Adrenal gland (tissue), 12 donors: Measurements from ENCODE around the gene BGLAP. TPM values are rescaled to one million over a fixed set of nuclear protein-coding genes. Genes with fewer than 3 reads are reported as not detected.
A peak's percentile ranks its signal among the peaks of the same experiment; 100 is the strongest.

Source experiments
- DNase-seq, 7 donors: peaks; one replicate each; pipeline ENCODE4 v3.0.0-alpha.2; 2019 to 2020
- H3K27ac ChIP-seq, 5 donors: fragments of 200-600 bp; sonication (generic) in 4 of 5; 1 replicate in 3 of 5; 2 replicates in 2 of 5; pipeline versions ENCODE4 v1.5.1 to v1.8.0; 2016 to 2020; ENCODE audit warnings: mild to moderate bottlenecking in 1 of 5
- H3K27me3 ChIP-seq: fragments of 200-600 bp; 2 replicates; pipeline ENCODE4 v1.8.0; 2021
- H3K36me3 ChIP-seq, 2 donors: fragments of 200-600 bp; replicated peaks in 1 of 2; 1 replicate in 1 of 2; 2 replicates in 1 of 2; pipeline versions ENCODE4 v1.5.1 to v1.8.0; 2018 to 2022
- H3K4me1 ChIP-seq, 2 donors: fragments of 200-600 bp; replicated peaks in 1 of 2; 1 replicate in 1 of 2; 2 replicates in 1 of 2; pipeline versions ENCODE4 v1.5.1 to v1.8.0; 2018 to 2021
- H3K4me3 ChIP-seq, 4 donors: fragments of 200-600 bp; sonication (generic) in 3 of 4; one replicate each; pipeline ENCODE4 v1.5.1; 2016 to 2018
- H3K9me3 ChIP-seq, 3 donors: fragments of 200-600 bp; sonication (generic) in 1 of 3; replicated peaks in 1 of 3; 1 replicate in 2 of 3; 2 replicates in 1 of 3; pipeline versions ENCODE4 v1.5.1 to v1.8.0; 2016 to 2021
- POLR2A ChIP-seq, 2 donors: fragments of 450-650 bp; IDR thresholded peaks; one replicate each; pipeline ENCODE4 v1.6.1; 2017; ENCODE audit warnings: antibody characterized with exemption in 2 of 2, mild to moderate bottlenecking in 2 of 2, moderate library complexity in 1 of 2
- WGBS, 4 donors: extraction: QIAGEN DNeasy Blood & Tissue Kit in 2 of 4; methylation state at CpG; one replicate each; pipeline versions ENCODE4 v1.1.5 to v1.1.7; 2013 to 2017; 5-methylcytosine and 5-hydroxymethylcytosine counted together
- intact Hi-C, 2 donors: fragments of 100-400 bp; cut with DNase I; formaldehyde crosslinking; loops; one replicate each; pipeline versions ENCODE4 v1.14.1 to v1.15.0; 2022 to 2023
- polyA plus RNA-seq, 3 donors: library from polyadenylated mRNA; stranded (reverse); fragments of 200-250 nt in 2 of 3; fragments of 350-450 nt in 1 of 3; fragmentation: Illumina TruSeq in 1 of 3; extraction: RNeasy Lipid Tissue Mini Kit (QIAGEN cat#74804) in 1 of 3; gene quantifications; one replicate each; pipeline ENCODE4 v1.2.3, GENCODE V29; 2013 to 2014
- total RNA-seq, 9 donors: library from RNA; depleted of rRNA in 4 of 9; stranded (reverse); fragments of >200 nt in 4 of 9; fragments of 120-200 nt in 1 of 9; fragmentation: NEBNext Ultra II Directional in 1 of 9; extraction: Animal tissue kit (Norgen Biotek cat#: 25700) in 1 of 9; gene quantifications; one replicate each; pipeline versions ENCODE4 v1.1.0 to v1.2.4, GENCODE V29; 2013 to 2023
- TF ChIP-seq, protein P1 (sequence below), 6 experiments: fragments of 450-650 bp in 4 of 6; fragments of 200-600 bp in 2 of 6; sonication (generic) in 1 of 6; IDR thresholded peaks; 1 replicate in 5 of 6; 2 replicates in 1 of 6; pipeline versions ENCODE4 v1.5.1 to v1.8.0; 2016 to 2021; ENCODE audit warnings: antibody characterized with exemption in 6 of 6, mild to moderate bottlenecking in 2 of 6, moderate library complexity in 1 of 6
- donor health status: healthy with polysubstance abuse.
- donor health status: Bipolar disorder and iron deficiency.
- donor health status: DM: yes; HTN: yes; CAD: no.
- donor health status: DM: no; HTN: no; CAD: no.
- donor health status: DM: no; HTN: no; CAD: no.
- donor health status: DM: yes; HTN: yes; CAD: no.

BGLAP gene
- total and polyA plus RNA-seq, 12 donors: 0.39 to 8.2 (median 1.2) TPM; not detected in 3

DNA sequence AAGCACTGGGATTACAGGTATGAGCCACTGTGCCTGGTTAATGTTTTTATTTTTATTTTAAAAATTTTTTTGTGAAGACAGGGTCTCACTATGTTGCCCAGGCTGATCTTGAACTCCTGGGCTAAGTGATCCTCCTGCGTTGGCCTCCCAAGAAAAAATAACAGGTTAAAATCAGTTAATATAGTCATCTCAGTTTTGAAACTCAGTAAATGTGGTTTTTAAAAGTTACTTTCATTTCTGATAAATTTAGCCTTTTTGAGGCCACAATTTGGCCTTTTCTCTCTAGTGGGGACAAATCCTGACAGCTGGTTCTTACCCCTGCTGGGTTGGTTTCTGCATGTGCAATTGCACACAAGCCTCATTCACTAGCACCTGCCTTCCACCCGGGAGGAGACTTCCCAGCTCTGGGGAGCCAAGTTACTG, 15.9 kb upstream of the BGLAP start:
- H3K27ac ChIP-seq: no peak overlapping the region

DNA sequence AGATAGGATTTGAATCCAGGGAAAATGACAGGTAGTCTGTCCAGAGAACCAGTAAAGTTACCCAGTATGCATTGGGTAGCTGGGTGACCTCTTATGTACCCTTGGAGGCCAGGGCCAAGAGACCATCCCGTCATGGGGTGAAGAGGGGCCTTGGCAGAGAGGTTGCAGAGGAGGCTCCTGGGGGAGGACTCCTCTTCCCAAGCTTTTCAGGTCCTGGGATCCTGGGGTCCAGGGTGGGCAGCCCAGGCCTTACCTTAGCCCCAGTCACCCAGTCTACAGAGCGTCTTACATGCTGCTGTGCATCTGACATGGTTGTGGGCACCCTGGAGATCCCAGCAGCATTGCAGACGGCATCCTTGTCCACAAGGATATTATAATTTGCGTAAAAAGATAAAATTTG, 15.2 kb upstream of the BGLAP start:
- H3K36me3 ChIP-seq: peaks cover 0 to 46% of the 10 kb centered on the region in 2 donors
- WGBS, 4 donors: 69 to 88% (median 82%) methylated on average over 4 of the region's 4 CpGs

More for the DNA sequence above, 15.9 kb upstream of the BGLAP start:
- TF ChIP-seq POLR2A (IDR thresholded peaks at IDR 0.05): no peak
- TF ChIP-seq, protein P1, sequence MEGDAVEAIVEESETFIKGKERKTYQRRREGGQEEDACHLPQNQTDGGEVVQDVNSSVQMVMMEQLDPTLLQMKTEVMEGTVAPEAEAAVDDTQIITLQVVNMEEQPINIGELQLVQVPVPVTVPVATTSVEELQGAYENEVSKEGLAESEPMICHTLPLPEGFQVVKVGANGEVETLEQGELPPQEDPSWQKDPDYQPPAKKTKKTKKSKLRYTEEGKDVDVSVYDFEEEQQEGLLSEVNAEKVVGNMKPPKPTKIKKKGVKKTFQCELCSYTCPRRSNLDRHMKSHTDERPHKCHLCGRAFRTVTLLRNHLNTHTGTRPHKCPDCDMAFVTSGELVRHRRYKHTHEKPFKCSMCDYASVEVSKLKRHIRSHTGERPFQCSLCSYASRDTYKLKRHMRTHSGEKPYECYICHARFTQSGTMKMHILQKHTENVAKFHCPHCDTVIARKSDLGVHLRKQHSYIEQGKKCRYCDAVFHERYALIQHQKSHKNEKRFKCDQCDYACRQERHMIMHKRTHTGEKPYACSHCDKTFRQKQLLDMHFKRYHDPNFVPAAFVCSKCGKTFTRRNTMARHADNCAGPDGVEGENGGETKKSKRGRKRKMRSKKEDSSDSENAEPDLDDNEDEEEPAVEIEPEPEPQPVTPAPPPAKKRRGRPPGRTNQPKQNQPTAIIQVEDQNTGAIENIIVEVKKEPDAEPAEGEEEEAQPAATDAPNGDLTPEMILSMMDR (IDR thresholded peaks at IDR 0.05): no peak
- 62 to 89% (median 73%) methylated on average over 2 of the region's 2 CpGs for WGBS, 4 donors
- Histone ChIP-seq H3K36me3 (peaks cover 0 to 52% of the 10 kb centered on the region in 2 donors), H3K4me1 (no peaks in the 10 kb centered on the region), H3K4me3 (no peak overlapping the region), H3K9me3 (no peaks in the 10 kb centered on the region), H3K27me3 (no peaks in the 10 kb centered on the region)
- DNase-seq: no peak
- intact Hi-C loops: loop anchor here (5.0 kb wide), 2 partner anchors 79 to 134 kb away; no protein-coding TSS in a partner anchor

DNA sequence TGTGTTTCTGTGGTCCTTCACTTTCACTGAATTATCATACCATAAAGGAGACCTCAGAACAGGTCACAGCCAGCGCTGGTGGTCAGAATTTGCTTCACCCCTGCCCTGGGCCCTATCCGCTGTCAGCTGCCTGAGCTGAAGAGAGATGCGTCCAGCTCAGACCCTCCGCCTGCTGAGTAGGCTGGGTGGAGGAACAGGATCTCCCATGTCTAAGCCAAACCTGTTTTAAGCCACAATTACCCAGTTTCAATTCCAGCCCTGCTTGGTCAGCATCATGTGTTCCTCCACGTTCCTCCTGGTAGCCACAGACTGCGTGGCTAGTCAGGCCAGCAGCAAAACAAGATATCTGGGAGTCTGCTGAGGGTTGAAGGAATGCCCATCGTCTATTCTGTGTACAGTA, 13.5 kb upstream of the BGLAP start:
- 65 to 81% (median 74%) methylated on average over 6 to 7 of the region's 7 CpGs for WGBS, 4 donors
- no peak overlapping the region for H3K4me3 ChIP-seq
- peak in 1 of 7 donors; percentile 38 for DNase-seq
- TF ChIP-seq POLR2A (IDR thresholded peaks at IDR 0.05): no peak
- TF ChIP-seq, protein P1 (IDR thresholded peaks at IDR 0.05): no peak
- H3K27me3 ChIP-seq: no peaks in the 10 kb centered on the region
- intact Hi-C loops: loop anchor here (5.0 kb wide), 2 partner anchors 81 to 136 kb away; no protein-coding TSS in a partner anchor
- no peaks in the 10 kb centered on the region for H3K9me3 ChIP-seq
- peaks cover 0 to 30% of the 10 kb centered on the region in 2 donors for H3K36me3 ChIP-seq
- H3K4me1 ChIP-seq: no peaks in the 10 kb centered on the region
- peak overlapping the region in 1 of 5 donors; percentile 38 for H3K27ac ChIP-seq

More for the DNA sequence above, 15.2 kb upstream of the BGLAP start:
- no peak for TF ChIP-seq POLR2A (IDR thresholded peaks at IDR 0.05)
- TF ChIP-seq, protein P1 (IDR thresholded peaks at IDR 0.05): no peak
- Histone ChIP-seq H3K4me3 (no peak overlapping the region), H3K4me1 (no peaks in the 10 kb centered on the region), H3K9me3 (no peaks in the 10 kb centered on the region), H3K27me3 (no peaks in the 10 kb centered on the region), H3K27ac (no peak overlapping the region)
- DNase-seq: no peak
- intact Hi-C loops: loop anchor here (5.0 kb wide), 2 partner anchors 79 to 134 kb away; no protein-coding TSS in a partner anchor

DNA sequence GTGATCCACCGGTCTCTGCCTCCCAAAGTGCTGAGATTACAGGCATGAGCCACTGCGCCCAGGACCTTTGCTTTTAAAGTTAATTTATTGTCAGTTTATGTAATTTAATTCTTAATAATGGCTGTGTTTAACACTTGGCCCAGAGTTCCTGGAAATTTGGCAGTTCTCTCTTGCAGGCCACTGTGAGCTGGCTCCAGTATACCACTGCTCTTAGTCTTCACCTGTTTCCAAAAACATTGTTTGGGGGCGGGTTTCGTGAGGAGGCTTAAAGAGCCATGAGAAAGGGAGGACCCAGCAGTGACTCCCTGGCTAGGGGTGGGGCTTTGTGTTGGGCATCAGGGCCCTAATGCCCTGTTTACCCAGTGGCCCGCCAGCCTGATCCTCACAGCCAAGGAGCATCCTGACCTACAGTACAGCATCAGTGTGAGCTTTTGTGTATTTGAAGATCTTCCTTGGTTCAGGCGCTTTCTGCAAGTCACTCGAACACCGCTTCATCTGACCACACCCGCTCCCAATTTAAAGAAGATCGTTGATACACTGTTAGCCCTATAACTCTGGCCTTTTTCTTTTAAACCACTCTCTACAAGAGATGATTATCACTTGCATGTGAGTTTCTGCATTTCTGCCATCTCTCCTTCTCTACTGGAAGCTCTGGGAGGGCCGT, 12.0 kb upstream of the BGLAP start:
- no peak for TF ChIP-seq POLR2A (IDR thresholded peaks at IDR 0.05)
- TF ChIP-seq, protein P1 (IDR thresholded peaks at IDR 0.05): no peak
- H3K27me3 ChIP-seq: no peaks in the 10 kb centered on the region
- no peaks in the 10 kb centered on the region for H3K4me1 ChIP-seq
- H3K36me3 ChIP-seq: peaks cover 0 to 33% of the 10 kb centered on the region in 2 donors
- H3K9me3 ChIP-seq: no peaks in the 10 kb centered on the region
- H3K4me3 ChIP-seq: no peak overlapping the region
- WGBS, 4 donors: 86 to 94% (median 91%) methylated on average over 11 of the region's 11 CpGs
- DNase-seq: no peak
- H3K27ac ChIP-seq: no peak overlapping the region
- intact Hi-C loops: loop anchor here (5.0 kb wide), 2 partner anchors 83 to 138 kb away; no protein-coding TSS in a partner anchor
